ENCODE measurements around the gene SPAG9. TPM values are rescaled to one million over a fixed set of nuclear protein-coding genes. Genes with fewer than 3 reads are reported as not detected.

SPAG9 gene
- total and polyA plus RNA-seq, 2 of the 8 experiments (the other 6 are each of a cell fraction or from before 2014, with no cell fraction given), result 9.8 to 63.8 TPM

GRCh38 chr17:51120357-51120738 is 320 bp downstream of the SPAG9 start (continued):
- TF ChIP-seq ATF3 (IDR thresholded peaks at IDR 0.05; ENCODE audit: insufficient read depth, low read depth, low read length) (no peak), EP300 (IDR thresholded peaks at IDR 0.05; ENCODE audit: borderline replicate concordance in 1 of 2, low read depth in 2 of 2, low read length in 2 of 2) (no peak), FOSL1 (IDR thresholded peaks at IDR 0.05; ENCODE audit: insufficient read depth, low read depth, low read length) (no peak), NANOG (IDR thresholded peaks at IDR 0.05; ENCODE audit: insufficient read depth, low read depth, low read length, poor library complexity, severe bottlenecking) (no peak), PHF8 (conservative IDR thresholded peaks at IDR 0.05; ENCODE audit: low read depth, low read length) (peak; percentile 41; the same call in 1 of the 2 replicates), USF2 (IDR thresholded peaks at IDR 0.05; ENCODE audit: low read length) (no peak), SAP30 (IDR thresholded peaks at IDR 0.05; ENCODE audit: insufficient read depth, insufficient replicate concordance, low read length) (peak; percentile 1), CBX5 (IDR thresholded peaks at IDR 0.05; ENCODE audit: low read depth, low read length) (no peak), EGR1 (IDR thresholded peaks at IDR 0.05; ENCODE audit: borderline replicate concordance, low read depth, low read length) (no peak), TAF1 (IDR thresholded peaks at IDR 0.05; ENCODE audit: low read depth, low read length) (no peak)

Measured in H1 (cell line).